Endothelial cell (in vitro differentiated cells): ENCODE measurements around the gene PRDM11. TPM values are rescaled to one million over a fixed set of nuclear protein-coding genes. Genes with fewer than 3 reads are reported as not detected.

Experiments
- DNase-seq: peaks from one replicate; pipeline ENCODE4 v3.0.0; 2021; ENCODE audit warnings: low spot score
- H3K27ac Mint-ChIP-seq: one replicate; pipeline ENCODE4 v1.8.0; 2021; ENCODE audit warnings: mixed read lengths, inconsistent platforms; ENCODE audit not compliant: unreplicated experiment
- H3K27me3 Mint-ChIP-seq: one replicate; pipeline ENCODE4 v1.8.0; 2021; ENCODE audit warnings: mild to moderate bottlenecking, moderate library complexity, mixed read lengths, inconsistent platforms; ENCODE audit not compliant: unreplicated experiment
- H3K36me3 Mint-ChIP-seq: one replicate; pipeline ENCODE4 v1.8.0; 2021; ENCODE audit warnings: mild to moderate bottlenecking, low read depth, mixed read lengths, inconsistent platforms; ENCODE audit not compliant: unreplicated experiment
- H3K4me1 Mint-ChIP-seq: one replicate; pipeline ENCODE4 v1.8.0; 2021; ENCODE audit warnings: mild to moderate bottlenecking, mixed read lengths, inconsistent platforms; ENCODE audit not compliant: unreplicated experiment
- H3K4me3 Mint-ChIP-seq: one replicate; pipeline ENCODE4 v1.8.0; 2021; ENCODE audit warnings: mild to moderate bottlenecking, mixed read lengths, inconsistent platforms; ENCODE audit not compliant: unreplicated experiment
- H3K9me3 Mint-ChIP-seq: one replicate; pipeline ENCODE4 v1.8.0; 2021; ENCODE audit warnings: mixed read lengths, inconsistent platforms; ENCODE audit not compliant: unreplicated experiment
- total RNA-seq: library from RNA; stranded (reverse); fragmentation: NEBNext Ultra II Directional; extraction: Animal tissue kit (Norgen Biotek cat#: 25700); gene quantifications from one replicate; pipeline ENCODE4 v1.2.1, GENCODE V29; 2021; ENCODE audit not compliant: unreplicated experiment
- TF ChIP-seq, protein P1 (sequence below): fragments of 200-600 bp; sonication (generic); IDR thresholded peaks from one replicate; pipeline ENCODE4 v1.5.0; 2021; ENCODE audit warnings: antibody characterized with exemption; ENCODE audit not compliant: unreplicated experiment

The PRDM11 gene
- total RNA-seq, 1 donor from 2014 or later, result 16.0 TPM

DNA sequence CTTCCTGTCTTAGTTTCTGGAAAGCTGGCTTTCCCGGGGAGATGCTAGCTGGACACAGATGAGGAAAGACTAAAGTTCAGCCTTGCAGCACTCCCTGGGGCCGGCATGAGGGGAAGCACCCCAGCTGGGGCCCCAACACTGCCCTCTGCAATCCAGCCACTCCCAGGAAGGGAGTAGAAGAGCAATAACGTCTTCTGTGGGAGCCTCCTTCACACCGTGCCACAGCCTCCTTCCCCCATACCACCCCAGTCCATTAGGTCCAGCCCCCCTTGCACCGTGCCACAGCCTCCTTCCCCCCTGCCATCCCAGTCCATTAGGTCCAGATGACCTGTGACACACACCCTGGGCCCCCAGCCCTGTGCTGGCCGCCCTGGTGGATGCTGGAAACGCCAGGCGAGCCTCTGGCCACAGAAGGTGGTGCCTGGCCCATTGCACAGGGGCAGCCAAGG lies 44.1 kb upstream of the PRDM11 start:
- H3K9me3 Mint-ChIP-seq, result no peaks in the 10 kb centered on the region
- H3K27ac Mint-ChIP-seq, result no peak overlapping the region
- peaks cover 3% of the 10 kb centered on the region for H3K27me3 Mint-ChIP-seq
- TF ChIP-seq, protein P1, sequence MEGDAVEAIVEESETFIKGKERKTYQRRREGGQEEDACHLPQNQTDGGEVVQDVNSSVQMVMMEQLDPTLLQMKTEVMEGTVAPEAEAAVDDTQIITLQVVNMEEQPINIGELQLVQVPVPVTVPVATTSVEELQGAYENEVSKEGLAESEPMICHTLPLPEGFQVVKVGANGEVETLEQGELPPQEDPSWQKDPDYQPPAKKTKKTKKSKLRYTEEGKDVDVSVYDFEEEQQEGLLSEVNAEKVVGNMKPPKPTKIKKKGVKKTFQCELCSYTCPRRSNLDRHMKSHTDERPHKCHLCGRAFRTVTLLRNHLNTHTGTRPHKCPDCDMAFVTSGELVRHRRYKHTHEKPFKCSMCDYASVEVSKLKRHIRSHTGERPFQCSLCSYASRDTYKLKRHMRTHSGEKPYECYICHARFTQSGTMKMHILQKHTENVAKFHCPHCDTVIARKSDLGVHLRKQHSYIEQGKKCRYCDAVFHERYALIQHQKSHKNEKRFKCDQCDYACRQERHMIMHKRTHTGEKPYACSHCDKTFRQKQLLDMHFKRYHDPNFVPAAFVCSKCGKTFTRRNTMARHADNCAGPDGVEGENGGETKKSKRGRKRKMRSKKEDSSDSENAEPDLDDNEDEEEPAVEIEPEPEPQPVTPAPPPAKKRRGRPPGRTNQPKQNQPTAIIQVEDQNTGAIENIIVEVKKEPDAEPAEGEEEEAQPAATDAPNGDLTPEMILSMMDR, result no peak
- no peak overlapping the region for H3K4me3 Mint-ChIP-seq
- no peak for DNase-seq
- H3K36me3 Mint-ChIP-seq, result no peaks in the 10 kb centered on the region
- H3K4me1 Mint-ChIP-seq, result no peaks in the 10 kb centered on the region

DNA sequence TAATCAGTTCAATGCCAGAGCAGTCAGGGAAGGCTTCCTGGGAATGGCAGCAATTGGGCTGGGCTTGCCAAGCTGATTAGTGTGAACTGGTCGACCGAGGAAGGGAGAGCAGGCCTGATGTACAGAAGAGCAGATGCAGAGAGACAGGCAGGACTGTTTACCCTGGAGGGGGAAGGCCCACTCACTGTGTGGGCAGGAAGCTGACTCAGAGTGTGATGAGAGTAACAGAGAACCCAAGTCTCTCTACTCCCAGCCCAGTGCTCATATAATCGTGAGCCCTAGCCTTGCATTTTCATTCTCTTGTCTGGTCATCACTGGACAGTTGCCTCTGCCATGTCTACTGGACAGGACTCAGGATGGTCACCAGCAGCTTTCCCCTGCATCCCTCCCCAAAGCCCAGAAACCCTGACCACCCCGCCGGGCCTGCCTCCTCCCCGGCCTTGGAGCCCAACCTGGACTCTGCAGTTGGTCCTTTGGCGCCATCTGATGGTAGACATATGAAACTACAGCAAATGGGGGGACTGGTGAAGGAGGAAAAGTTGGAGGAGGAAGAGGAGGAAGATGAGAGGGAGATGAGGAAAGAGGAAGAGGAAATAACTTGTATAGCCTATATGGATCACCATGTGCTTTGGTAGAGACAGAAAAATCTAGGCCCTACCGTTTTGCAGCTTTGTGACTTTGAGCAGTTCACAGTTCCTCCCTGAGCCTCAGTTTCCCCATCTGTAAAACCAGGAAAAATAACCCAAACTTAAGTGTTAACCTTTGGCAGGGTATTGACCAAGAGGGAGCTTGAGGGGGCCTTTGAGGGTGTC lies 43.4 kb upstream of the PRDM11 start:
- Mint-ChIP-seq H3K4me1 (no peaks in the 10 kb centered on the region), H3K4me3 (no peak overlapping the region), H3K9me3 (no peaks in the 10 kb centered on the region), H3K27me3 (peaks cover 3% of the 10 kb centered on the region), H3K36me3 (no peaks in the 10 kb centered on the region), H3K27ac (no peak overlapping the region)
- TF ChIP-seq, protein P1, result peak; percentile 89
- DNase-seq, result peak; percentile 71

DNA sequence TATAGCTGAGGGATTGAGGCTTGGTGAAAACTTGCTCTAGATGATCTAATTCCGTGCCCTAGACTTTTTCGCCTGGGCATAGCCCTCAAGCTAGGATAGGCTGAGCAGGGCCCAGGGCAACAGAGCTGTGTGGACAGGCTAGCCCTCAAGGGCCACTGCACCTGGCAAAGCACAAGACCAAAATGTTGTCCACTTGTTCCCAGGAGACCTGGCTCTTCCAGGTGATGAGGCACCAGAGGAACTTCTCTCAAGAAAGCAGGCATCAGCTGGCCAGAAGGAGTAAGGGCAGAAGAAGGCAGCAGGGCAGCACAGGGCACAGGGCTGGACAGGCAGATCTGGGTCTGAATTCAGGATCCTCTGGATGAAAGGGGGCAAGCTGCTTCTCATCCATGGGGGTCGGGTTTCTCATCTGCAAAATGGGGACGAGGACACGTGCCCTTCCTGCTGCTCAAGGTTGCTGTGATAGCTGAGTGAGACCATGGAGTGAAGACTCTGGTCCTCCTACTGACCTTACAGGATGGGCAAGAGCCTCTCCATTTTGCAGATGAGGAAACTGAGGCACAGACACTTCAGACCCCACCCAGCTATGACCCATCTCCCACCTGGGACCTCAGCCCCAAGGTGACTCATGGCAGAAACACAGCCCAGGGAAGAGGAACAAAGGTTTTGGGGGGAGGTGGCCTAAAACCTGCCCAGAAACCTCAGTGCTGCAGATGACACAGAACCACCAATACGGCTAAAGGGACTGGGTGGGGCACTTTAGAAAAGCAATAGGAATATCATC lies 42.2 kb upstream of the PRDM11 start:
- Mint-ChIP-seq H3K36me3 (no peaks in the 10 kb centered on the region), H3K4me3 (no peak overlapping the region), H3K9me3 (no peaks in the 10 kb centered on the region), H3K27me3 (peaks cover 3% of the 10 kb centered on the region), H3K4me1 (no peaks in the 10 kb centered on the region), H3K27ac (no peak overlapping the region)
- TF ChIP-seq, protein P1, result no peak
- no peak for DNase-seq

DNA sequence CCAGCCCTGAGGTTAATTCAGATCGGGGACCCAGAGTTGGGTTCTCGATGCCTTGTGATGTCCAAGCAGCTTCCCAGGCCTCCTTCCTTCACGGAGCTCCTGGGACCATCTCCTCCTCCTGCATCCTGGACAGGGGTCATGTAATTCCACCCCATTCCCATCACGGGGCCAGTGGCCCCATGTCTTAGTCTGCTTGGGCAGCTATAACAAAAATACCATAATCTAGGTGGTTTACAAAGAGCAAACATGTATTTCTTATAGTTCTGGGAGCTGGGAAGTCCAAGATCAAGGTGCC lies 41.7 kb upstream of the PRDM11 start:
- Mint-ChIP-seq H3K4me3 (no peak overlapping the region), H3K4me1 (no peaks in the 10 kb centered on the region), H3K27me3 (peaks cover 3% of the 10 kb centered on the region), H3K27ac (no peak overlapping the region), H3K9me3 (no peaks in the 10 kb centered on the region), H3K36me3 (no peaks in the 10 kb centered on the region)
- TF ChIP-seq, protein P1, result no peak
- DNase-seq, result no peak
